GM19324 (cell line): Measurements from ENCODE around the gene GRIN2C.

Experiments
- ATAC-seq: cut with Tn5 transposase; IDR thresholded peaks from one replicate; pipeline ENCODE4 v1.9.1; 2021; ENCODE audit warnings: mild to moderate bottlenecking, moderate library complexity; ENCODE audit not compliant: unreplicated experiment, low FRiP score

Gene GRIN2C

GRCh38 chr17:74864866-74865395 is 5.2 kb upstream of the GRIN2C start:
- ATAC-seq: no peak

- no peak for ATAC-seq
These were observed 4.7 kb upstream of the GRIN2C start for GRCh38 chr17:74864297-74864865.

- ATAC-seq: no peak
These were observed 4.0 kb upstream of the GRIN2C start for GRCh38 chr17:74863420-74864296.

- ATAC-seq: no peak
These were observed 3.2 kb upstream of the GRIN2C start for GRCh38 chr17:74862919-74863318.

GRCh38 chr17:74862108-74862901 is 2.6 kb upstream of the GRIN2C start:
- ATAC-seq: no peak

- ATAC-seq: no peak
These were observed 2.0 kb upstream of the GRIN2C start for GRCh38 chr17:74861662-74862107.

GRCh38 chr17:74860872-74861661 is 1.4 kb upstream of the GRIN2C start:
- no peak for ATAC-seq

- ATAC-seq: no peak
These were observed 665 bp upstream of the GRIN2C start for GRCh38 chr17:74860229-74860871.

- ATAC-seq: no peak
These were observed 820 bp downstream of the GRIN2C start for GRCh38 chr17:74858672-74859458.

GRCh38 chr17:74857191-74857590 is 2.5 kb downstream of the GRIN2C start:
- ATAC-seq: no peak

GRCh38 chr17:74856112-74856511 is 3.6 kb downstream of the GRIN2C start:
- no peak for ATAC-seq

- no peak for ATAC-seq
These were observed 4.4 kb downstream of the GRIN2C start for GRCh38 chr17:74855323-74855722.

GRCh38 chr17:74854792-74855191 is 4.9 kb downstream of the GRIN2C start:
- ATAC-seq: no peak

- no peak for ATAC-seq
These were observed 6.0 kb downstream of the GRIN2C start for GRCh38 chr17:74853669-74854068.

GRCh38 chr17:74853048-74853397 is 6.7 kb downstream of the GRIN2C start:
- no peak for ATAC-seq

- ATAC-seq: no peak
These were observed 7.2 kb downstream of the GRIN2C start for GRCh38 chr17:74852237-74853047.

GRCh38 chr17:74851612-74852236 is 8.0 kb downstream of the GRIN2C start:
- no peak for ATAC-seq

GRCh38 chr17:74850914-74851313 is 8.8 kb downstream of the GRIN2C start:
- ATAC-seq: no peak
